ENCODE measurements around the gene BAX. TPM values are rescaled to one million over a fixed set of nuclear protein-coding genes. Genes with fewer than 3 reads are reported as not detected.

The BAX gene
- total RNA-seq, 1 experiment from 2014 or later: 107 TPM

DNA sequence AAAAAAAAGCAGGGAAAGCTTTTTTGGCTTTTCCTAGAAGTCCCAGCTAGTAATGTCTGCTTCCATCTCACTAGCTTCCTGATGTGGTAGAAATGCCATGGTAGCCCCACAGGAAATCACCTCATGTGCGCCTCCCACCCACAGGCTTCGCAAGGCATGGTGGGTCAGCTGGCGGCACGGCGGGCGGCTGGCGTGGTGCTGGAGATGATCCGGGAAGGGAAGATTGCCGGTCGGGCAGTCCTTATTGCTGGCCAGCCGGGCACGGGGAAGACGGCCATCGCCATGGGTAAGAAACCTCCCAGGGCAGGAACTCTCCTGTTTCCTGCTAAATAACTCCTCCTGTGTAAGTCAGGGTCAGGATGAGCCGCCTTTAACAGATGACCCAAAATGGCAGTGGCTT is 49.5 kb downstream of the BAX start:
- Mint-ChIP-seq H3K27ac (ENCODE audit: unreplicated experiment) (no peak overlapping the region), H3K9me3 (ENCODE audit: unreplicated experiment) (no peaks in the 10 kb centered on the region), H3K4me3 (ENCODE audit: unreplicated experiment) (no peak overlapping the region), H3K4me1 (ENCODE audit: low read depth, unreplicated experiment) (no peaks in the 10 kb centered on the region), H3K36me3 (ENCODE audit: insufficient read depth, unreplicated experiment) (peaks cover 67% of the 10 kb centered on the region), H3K27me3 (ENCODE audit: insufficient read depth, unreplicated experiment) (no peaks in the 10 kb centered on the region)
- no peaks in the 10 kb centered on the region; the same call in 1 of the 2 replicates for H3K36me3 ChIP-seq (ENCODE audit: control insufficient read depth, insufficient read depth, low read length)
- POLR2A ChIA-PET: interaction anchor here (0.7 kb wide), 1 partner anchor 124 kb away, joined by 3 read pairs; no protein-coding TSS in a partner anchor
- no peaks in the 10 kb centered on the region for H3K4me1 ChIP-seq
- H3K9me3 ChIP-seq: no peaks in the 10 kb centered on the region
- H3K4me3 ChIP-seq (ENCODE audit: low read depth, low read length): no peak overlapping the region
- CTCF ChIA-PET: interaction anchor here (0.5 to 0.6 kb wide), 2 partner anchors 124 to 126 kb away, joined by 3 read pairs; no protein-coding TSS in a partner anchor
- intact Hi-C loops (cut with micrococcal nuclease; ENCODE audit: unreplicated experiment): no loop called here
- no peaks in the 10 kb centered on the region for H3K27me3 ChIP-seq (replicated peaks; ENCODE audit: control insufficient read depth, insufficient read depth, low read length)
- DNase-seq: no peak
- TF ChIP-seq CTCF (IDR thresholded peaks at IDR 0.05; ENCODE audit: insufficient read depth in 1 of 2, low read depth in 1 of 2, low read length in 1 of 2, severe bottlenecking in 1 of 2, unreplicated experiment in 1 of 2): no peak
- no TSS peak for BruUV-seq (replicated peaks)

- H3K9me3 ChIP-seq: no peaks in the 10 kb centered on the region
- H3K4me1 ChIP-seq: no peaks in the 10 kb centered on the region
- ChIA-PET POLR2A (no interaction called here), CTCF (no interaction called here)
- Mint-ChIP-seq H3K4me3 (ENCODE audit: unreplicated experiment) (no peak overlapping the region), H3K9me3 (ENCODE audit: unreplicated experiment) (no peaks in the 10 kb centered on the region), H3K27me3 (ENCODE audit: insufficient read depth, unreplicated experiment) (no peaks in the 10 kb centered on the region), H3K36me3 (ENCODE audit: insufficient read depth, unreplicated experiment) (peaks cover 66% of the 10 kb centered on the region), H3K4me1 (ENCODE audit: low read depth, unreplicated experiment) (no peaks in the 10 kb centered on the region), H3K27ac (ENCODE audit: unreplicated experiment) (no peak overlapping the region)
- DNase-seq: no peak
- intact Hi-C loops (cut with micrococcal nuclease; ENCODE audit: unreplicated experiment): no loop called here
- H3K36me3 ChIP-seq (ENCODE audit: control insufficient read depth, insufficient read depth, low read length): peaks cover 1% of the 10 kb centered on the region; the same call in 1 of the 2 replicates
- no peak for TF ChIP-seq CTCF (IDR thresholded peaks at IDR 0.05; ENCODE audit: insufficient read depth in 1 of 2, low read depth in 1 of 2, low read length in 1 of 2, severe bottlenecking in 1 of 2, unreplicated experiment in 1 of 2)
- H3K27me3 ChIP-seq (replicated peaks; ENCODE audit: control insufficient read depth, insufficient read depth, low read length): no peaks in the 10 kb centered on the region
- no TSS peak for BruUV-seq (replicated peaks)
- no peak overlapping the region for H3K4me3 ChIP-seq (ENCODE audit: low read depth, low read length)
These were observed 50.4 kb downstream of the BAX start for GRCh38 chr19:49004964-49005614.

GRCh38 chr19:49006905-49007304 is 52.2 kb downstream of the BAX start:
- Mint-ChIP-seq H3K4me1 (ENCODE audit: low read depth, unreplicated experiment) (no peaks in the 10 kb centered on the region), H3K4me3 (ENCODE audit: unreplicated experiment) (no peak overlapping the region), H3K27ac (ENCODE audit: unreplicated experiment) (no peak overlapping the region), H3K36me3 (ENCODE audit: insufficient read depth, unreplicated experiment) (peaks cover 62% of the 10 kb centered on the region), H3K27me3 (ENCODE audit: insufficient read depth, unreplicated experiment) (no peaks in the 10 kb centered on the region), H3K9me3 (ENCODE audit: unreplicated experiment) (no peaks in the 10 kb centered on the region)
- ChIA-PET CTCF (interaction anchor here (1.4 kb wide), 1 partner anchor 91 kb away, joined by 3 read pairs; no protein-coding TSS in a partner anchor), POLR2A (no interaction called here)
- Histone ChIP-seq H3K27me3 (replicated peaks; ENCODE audit: control insufficient read depth, insufficient read depth, low read length) (no peaks in the 10 kb centered on the region), H3K36me3 (ENCODE audit: control insufficient read depth, insufficient read depth, low read length) (peaks cover 1% of the 10 kb centered on the region; the same call in 1 of the 2 replicates), H3K4me1 (no peaks in the 10 kb centered on the region), H3K4me3 (ENCODE audit: low read depth, low read length) (no peak overlapping the region), H3K9me3 (no peaks in the 10 kb centered on the region)
- intact Hi-C loops (cut with micrococcal nuclease; ENCODE audit: unreplicated experiment): no loop called here
- DNase-seq: no peak
- TF ChIP-seq CTCF (IDR thresholded peaks at IDR 0.05; ENCODE audit: insufficient read depth in 1 of 2, low read depth in 1 of 2, low read length in 1 of 2, severe bottlenecking in 1 of 2, unreplicated experiment in 1 of 2): no peak
- BruUV-seq (replicated peaks): no TSS peak

Measured in Caco-2 (cell line).